GM19193 (cell line): Measurements from ENCODE around the gene AXIN1.

Source experiments
- POLR2A ChIP-seq: IDR thresholded peaks from 4 replicates; pipeline ENCODE4 v1.6.1; 2011; ENCODE audit not compliant: insufficient read depth, insufficient read length; ENCODE audit errors: extremely low read depth

Gene AXIN1

GRCh38 chr16:364595-365491 is 12.3 kb upstream of the AXIN1 start:
- no peak for TF ChIP-seq POLR2A

GRCh38 chr16:363766-364490 is 11.4 kb upstream of the AXIN1 start:
- no peak for TF ChIP-seq POLR2A

GRCh38 chr16:363110-363765 is 10.7 kb upstream of the AXIN1 start:
- no peak for TF ChIP-seq POLR2A

GRCh38 chr16:361872-362701 is 9.6 kb upstream of the AXIN1 start:
- TF ChIP-seq POLR2A, result no peak

- TF ChIP-seq POLR2A, result no peak
Observed at GRCh38 chr16:361341-361871, 8.9 kb upstream of the AXIN1 start.

GRCh38 chr16:360698-361336 is 8.3 kb upstream of the AXIN1 start:
- no peak for TF ChIP-seq POLR2A

- TF ChIP-seq POLR2A, result no peak
Observed at GRCh38 chr16:359871-360697, 7.6 kb upstream of the AXIN1 start.

- TF ChIP-seq POLR2A, result no peak
Observed at GRCh38 chr16:359067-359763, 6.7 kb upstream of the AXIN1 start.

GRCh38 chr16:356741-357140 is 4.2 kb upstream of the AXIN1 start:
- TF ChIP-seq POLR2A, result no peak

GRCh38 chr16:354971-355461 is 2.5 kb upstream of the AXIN1 start:
- no peak for TF ChIP-seq POLR2A

- no peak for TF ChIP-seq POLR2A
Observed at GRCh38 chr16:354291-354881, 1.9 kb upstream of the AXIN1 start.
